ENCODE results near the gene MPPED2.

The MPPED2 gene, protein sequence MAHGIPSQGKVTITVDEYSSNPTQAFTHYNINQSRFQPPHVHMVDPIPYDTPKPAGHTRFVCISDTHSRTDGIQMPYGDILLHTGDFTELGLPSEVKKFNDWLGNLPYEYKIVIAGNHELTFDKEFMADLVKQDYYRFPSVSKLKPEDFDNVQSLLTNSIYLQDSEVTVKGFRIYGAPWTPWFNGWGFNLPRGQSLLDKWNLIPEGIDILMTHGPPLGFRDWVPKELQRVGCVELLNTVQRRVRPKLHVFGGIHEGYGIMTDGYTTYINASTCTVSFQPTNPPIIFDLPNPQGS

GRCh38 chr11:30586251-30587144 lies at the start of gene MPPED2:
TSS of gene MPPED2 (minus strand) at chr11:30586353. CDS start at chr11:30580373, 5,980 bp downstream.
- DNase-seq = no peak

- DNase-seq = no peak
Measured at GRCh38 chr11:30635401-30635989, 49.3 kb upstream of the MPPED2 start.

DNA sequence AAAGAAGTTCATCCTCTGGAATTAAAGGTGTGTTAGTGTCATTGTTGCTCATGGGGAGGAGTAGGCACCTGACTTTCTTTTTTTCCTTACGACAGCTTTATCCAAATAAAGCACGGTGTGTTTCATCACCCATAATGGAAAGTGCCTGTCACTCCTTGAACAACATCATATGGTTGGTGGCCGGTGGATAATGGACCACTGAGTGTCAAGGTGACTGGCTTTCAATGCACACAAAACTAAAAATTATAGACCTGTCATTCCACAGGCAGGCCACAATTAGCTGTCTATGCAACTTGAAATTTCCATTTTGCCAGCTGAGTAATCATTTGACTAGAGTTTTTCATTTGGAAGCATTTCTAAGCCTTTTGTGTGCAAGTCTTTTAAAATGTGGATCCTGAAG lies 45.0 kb upstream of the MPPED2 start:
- DNase-seq = no peak

GRCh38 chr11:30619767-30620166 lies 33.6 kb upstream of the MPPED2 start:
- no peak for DNase-seq

GRCh38 chr11:30617762-30618161 lies 31.6 kb upstream of the MPPED2 start:
- no peak for DNase-seq

- DNase-seq = no peak
Measured at GRCh38 chr11:30610628-30611027, 24.5 kb upstream of the MPPED2 start.

- DNase-seq = no peak
Measured at GRCh38 chr11:30608534-30608933, 22.4 kb upstream of the MPPED2 start.

DNA sequence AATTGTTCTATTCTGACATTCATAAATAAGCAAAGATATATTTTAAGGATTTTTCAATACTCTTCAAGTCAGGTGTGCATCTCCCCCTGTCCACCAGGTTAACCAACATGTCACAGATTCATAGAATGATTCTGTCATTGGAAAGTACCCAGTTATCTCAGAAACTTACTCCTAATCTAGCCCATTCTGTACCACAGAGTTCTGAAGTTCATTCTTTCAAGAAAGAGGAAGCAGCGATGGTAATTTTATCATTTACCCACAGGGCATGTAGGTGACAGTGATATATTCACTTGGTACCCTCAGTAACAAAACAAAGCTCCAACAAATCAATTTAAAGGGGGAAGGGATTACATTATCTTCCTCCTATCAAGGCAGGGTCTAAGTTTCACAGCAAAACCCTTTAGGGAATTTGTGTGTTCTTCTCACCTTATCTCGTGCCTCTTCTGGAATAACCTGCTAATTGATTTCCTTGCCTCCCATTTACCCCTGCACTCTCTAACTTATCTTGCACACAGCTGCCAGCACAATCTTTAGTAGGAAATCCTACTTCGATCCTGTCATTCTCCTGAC lies 19.0 kb upstream of the MPPED2 start:
- no peak for DNase-seq

DNA sequence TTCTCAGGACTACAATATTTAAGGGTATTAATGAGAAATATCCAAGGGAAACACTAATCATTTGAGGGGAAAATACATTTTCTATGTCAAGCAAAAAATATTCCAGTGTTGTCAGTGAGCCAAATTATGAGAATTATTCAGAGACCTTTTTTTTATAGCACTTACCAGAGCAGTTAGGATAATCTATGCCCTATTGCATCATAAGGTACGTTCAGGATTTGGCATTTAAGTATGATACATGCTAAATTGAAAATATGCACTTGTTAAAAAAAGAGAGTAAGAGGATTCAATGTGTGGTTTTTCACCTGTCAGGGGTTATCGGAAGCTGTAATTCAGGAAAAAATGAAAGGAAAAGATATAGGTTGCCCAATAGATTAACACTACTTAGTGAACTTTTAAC lies 17.2 kb upstream of the MPPED2 start:
- DNase-seq = no peak

DNA sequence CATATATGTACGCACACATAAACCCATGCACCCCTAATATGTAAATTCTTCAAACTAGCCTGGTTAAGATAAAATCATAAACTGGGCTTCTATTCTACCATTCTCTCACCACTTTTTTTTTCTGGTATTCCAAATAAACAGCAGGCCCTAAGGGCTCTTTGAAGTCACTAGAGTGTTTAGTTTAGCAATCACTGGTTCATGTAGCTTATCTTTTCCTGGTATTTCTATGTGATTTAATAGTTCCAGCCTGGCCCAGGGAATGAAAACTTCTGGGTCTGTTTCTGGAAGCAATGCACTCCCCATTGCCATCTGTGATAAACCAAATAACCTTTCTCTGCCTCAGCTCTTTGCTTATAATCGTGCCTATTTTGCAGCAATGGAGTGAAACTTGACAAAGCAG lies 10.7 kb upstream of the MPPED2 start:
- no peak for DNase-seq

DNA sequence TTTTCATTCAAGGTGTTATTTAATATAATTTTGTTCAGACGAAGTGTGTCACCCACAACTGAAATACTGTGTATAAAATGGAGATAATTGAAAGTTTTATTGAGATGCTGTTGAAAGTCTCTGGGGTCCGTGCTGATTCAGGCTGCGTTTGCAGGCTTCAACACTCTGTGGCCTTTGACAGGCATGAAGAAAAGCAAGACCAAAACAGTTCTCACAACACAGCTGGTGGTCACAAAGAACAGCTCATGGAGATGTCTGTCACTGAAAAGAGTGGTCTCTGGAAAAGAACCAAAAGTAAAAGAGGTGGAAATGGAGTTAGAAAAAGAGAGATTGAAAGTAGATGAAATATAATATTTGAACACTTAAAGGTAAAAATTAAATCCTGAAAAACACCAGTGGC lies 9.8 kb upstream of the MPPED2 start:
- DNase-seq = no peak

GRCh38 chr11:30594646-30595411 lies 8.7 kb upstream of the MPPED2 start:
- no peak for DNase-seq

DNA sequence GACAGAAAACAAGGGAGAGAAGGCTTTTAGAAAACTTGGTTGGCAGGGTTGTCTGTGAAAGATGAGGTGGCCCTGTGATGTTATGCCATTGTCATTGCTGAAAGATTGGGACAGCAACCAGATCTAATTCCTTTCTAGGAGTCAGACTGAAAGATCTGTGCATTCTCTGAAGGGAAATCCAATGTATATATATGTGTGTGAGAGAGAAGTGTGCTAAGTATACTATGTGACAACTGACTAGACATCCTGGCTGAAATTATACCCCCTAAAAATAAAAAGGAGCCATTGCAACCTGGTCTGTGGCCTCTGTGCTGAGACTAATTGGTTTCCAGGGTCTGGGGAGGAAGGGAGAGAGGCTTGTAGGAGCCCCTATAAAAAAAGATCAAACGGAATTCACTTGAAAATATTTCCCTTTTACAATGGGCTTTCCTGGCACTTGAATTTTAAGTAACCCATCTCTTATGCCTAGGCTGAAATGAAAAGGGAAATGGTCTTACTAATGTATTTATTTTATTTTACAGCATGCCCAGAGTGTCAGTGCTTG lies 1.2 kb upstream of the MPPED2 start:
- DNase-seq = no peak

- DNase-seq = no peak
Measured at GRCh38 chr11:30585892-30586250, 282 bp downstream of the MPPED2 start.

GRCh38 chr11:30585125-30585891 lies 845 bp downstream of the MPPED2 start:
- no peak for DNase-seq

- DNase-seq = no peak
Measured at GRCh38 chr11:30583476-30584280, 2.5 kb downstream of the MPPED2 start.

DNA sequence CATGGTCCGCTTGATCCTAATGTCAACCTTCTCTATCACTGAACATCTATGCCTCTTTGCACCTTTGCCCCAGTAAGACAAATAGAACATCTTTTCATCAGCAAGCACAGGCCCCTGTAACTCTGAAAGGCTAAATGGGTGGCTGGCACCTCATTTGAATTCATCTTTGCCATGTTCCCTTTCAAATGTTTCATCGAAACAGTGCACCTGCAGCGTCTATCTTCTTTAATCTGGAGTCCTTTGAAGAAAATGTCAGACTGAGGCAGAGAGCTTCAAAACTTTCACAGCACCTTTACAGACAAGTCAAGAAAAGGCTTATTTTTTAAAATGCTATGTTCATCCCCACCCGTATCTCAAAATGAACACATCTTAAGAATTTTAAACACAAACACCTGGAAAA lies 3.4 kb downstream of the MPPED2 start:
- DNase-seq = no peak

DNA sequence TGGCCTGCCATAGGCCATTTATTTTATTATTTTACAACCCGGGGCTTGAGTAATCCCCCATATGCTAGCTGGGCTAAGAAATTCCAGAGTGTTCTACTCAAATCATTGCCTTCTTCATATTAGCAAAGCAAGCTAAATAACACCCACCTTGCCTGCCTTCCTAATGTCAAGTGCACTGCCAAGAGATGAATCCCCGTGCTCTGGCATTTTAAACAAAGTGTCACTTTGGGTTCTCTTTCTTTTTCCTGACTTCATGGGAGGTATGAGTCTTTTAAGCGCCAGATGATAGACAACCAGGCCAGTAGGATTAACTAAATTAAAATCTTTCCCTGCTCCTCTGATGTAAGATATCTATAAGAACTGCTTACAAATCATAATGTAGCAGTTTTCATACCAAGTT lies 4.5 kb downstream of the MPPED2 start:
- no peak for DNase-seq

- DNase-seq = no peak
Measured at GRCh38 chr11:30580573-30580972, 5.6 kb downstream of the MPPED2 start.

DNA sequence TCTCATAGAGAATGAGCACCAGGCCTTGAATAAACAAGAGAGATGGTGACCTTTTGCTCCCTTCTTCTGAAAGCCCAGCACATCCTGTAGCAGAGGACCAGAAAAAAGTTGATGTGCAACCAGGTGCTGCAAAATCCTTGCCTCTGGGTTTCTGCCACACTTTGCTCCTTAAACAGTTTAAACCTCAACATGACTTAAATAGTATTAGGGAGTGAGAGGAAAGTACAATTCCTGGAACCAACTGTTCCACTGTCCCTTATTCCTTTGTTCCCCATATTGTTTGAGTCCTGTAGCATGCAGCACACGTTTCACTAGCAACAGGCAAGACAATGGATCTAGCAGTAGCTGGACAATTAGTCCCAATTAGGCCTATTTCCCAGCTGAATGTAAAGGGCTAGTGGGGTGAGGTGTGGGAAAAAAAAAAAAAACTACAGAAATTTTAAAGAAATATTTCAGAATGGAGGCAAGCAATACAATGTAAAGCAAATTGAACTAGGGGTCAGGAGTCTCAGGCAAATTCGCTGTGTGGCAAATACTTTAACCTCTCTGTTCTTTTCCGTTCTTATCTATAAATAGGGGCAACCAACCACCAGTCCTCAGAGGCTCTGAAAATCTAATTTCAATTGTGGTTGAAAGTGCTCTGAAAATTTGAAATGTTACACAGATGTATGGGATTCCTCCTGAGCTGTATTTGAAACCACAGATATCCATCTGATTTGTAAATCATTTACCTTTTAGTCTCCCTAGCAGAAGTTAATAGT lies 6.6 kb downstream of the MPPED2 start:
- DNase-seq = no peak
